Measurements from ENCODE around the gene MALL.
"Not testable (repeated sequence)": the region's sequence is repeated elsewhere in the genome, so short reads cannot be mapped to it uniquely, and the experiment has no call there.

The MALL gene

GRCh38 chr2:110120171-110121051, 4.8 kb upstream of the MALL start:
- no peak for DNase-seq

- DNase-seq: no peak
Observed at GRCh38 chr2:110116033-110116710, 550 bp upstream of the MALL start.

- DNase-seq: no peak
Observed at GRCh38 chr2:110114831-110115255, 779 bp downstream of the MALL start.

GRCh38 chr2:110113961-110114591, 1.5 kb downstream of the MALL start:
- no peak for DNase-seq

- not testable (repeated sequence) for DNase-seq
Observed at GRCh38 chr2:110108291-110108690, 7.3 kb downstream of the MALL start.

- no peak for DNase-seq
Observed at GRCh38 chr2:110107092-110108079, 8.2 kb downstream of the MALL start.

- no peak for DNase-seq
Observed at GRCh38 chr2:110106642-110107041, 9.0 kb downstream of the MALL start.

- no peak for DNase-seq
Observed at GRCh38 chr2:110105608-110106467, 9.8 kb downstream of the MALL start.

- no peak for DNase-seq
Observed at GRCh38 chr2:110105183-110105582, 10.4 kb downstream of the MALL start.

- no peak for DNase-seq
Observed at GRCh38 chr2:110104025-110104771, 11.4 kb downstream of the MALL start.

GRCh38 chr2:110103061-110103961, 12.3 kb downstream of the MALL start:
- no peak for DNase-seq

- no peak for DNase-seq
Observed at GRCh38 chr2:110101901-110102803, 13.5 kb downstream of the MALL start.

- no peak for DNase-seq
Observed at GRCh38 chr2:110101280-110101844, 14.3 kb downstream of the MALL start.

- not testable (repeated sequence) for DNase-seq
Observed at GRCh38 chr2:110100880-110101279, 14.7 kb downstream of the MALL start.

GRCh38 chr2:110100480-110100879, 15.1 kb downstream of the MALL start:
- DNase-seq: no peak

GRCh38 chr2:110099471-110100225, 16.0 kb downstream of the MALL start:
- DNase-seq: no peak

GRCh38 chr2:110099038-110099425, 16.6 kb downstream of the MALL start:
- DNase-seq: no peak
